Measurements from ENCODE around the gene RAMP3. TPM values are rescaled to one million over a fixed set of nuclear protein-coding genes. Genes with fewer than 3 reads are reported as not detected.

Gene RAMP3
- total and polyA plus RNA-seq, 2 donors (not counting 1 experiment from before 2014, with no cell fraction given): not detected

GRCh38 chr7:45198986-45199385, 41.4 kb downstream of the RAMP3 start:
- H3K27ac Mint-ChIP-seq: no peak overlapping the region
- 90% methylated on average over 3 of the region's 3 CpGs for WGBS (ENCODE audit: insufficient coverage)
- H3K4me1 ChIP-seq (ENCODE audit: control insufficient read depth in 2 of 2, insufficient read depth in 2 of 2, low read length in 2 of 2): peaks cover 0 to 3% of the 10 kb centered on the region in 2 donors
- peaks cover 18% of the 10 kb centered on the region for H3K27me3 Mint-ChIP-seq
- CTCF ChIA-PET: no interaction called here
- no peak for ATAC-seq (ENCODE audit: low read depth)
- peaks cover 1% of the 10 kb centered on the region for H3K4me1 Mint-ChIP-seq
- H3K79me2 ChIP-seq (ENCODE audit: control insufficient read depth, insufficient read depth, low read length): no peaks in the 10 kb centered on the region
- H3K27ac ChIP-seq (ENCODE audit: low read length in 2 of 2): no peak overlapping the region
- no peak for TF ChIP-seq CTCF (IDR thresholded peaks at IDR 0.05)
- TF ChIP-seq EZH2 (IDR thresholded peaks at IDR 0.05; ENCODE audit: borderline replicate concordance, insufficient read depth, low read depth, low read length, poor library complexity, severe bottlenecking): no peak
- H3K36me3 ChIP-seq (replicated peaks in 1 of 2; ENCODE audit: control extremely low read depth in 1 of 2, control insufficient read depth in 1 of 2, extremely low read depth in 1 of 2, insufficient read depth in 2 of 2, low read length in 1 of 2): no peaks in the 10 kb centered on the region
- H3K27me3 ChIP-seq (replicated peaks in 1 of 4; ENCODE audit: control extremely low read depth in 1 of 4, control insufficient read depth in 3 of 4, insufficient read depth in 4 of 4, low read length in 3 of 4): peaks cover 0 to 5% (median 0%) of the 10 kb centered on the region in 4 experiments
- no peak overlapping the region for H3K4me2 ChIP-seq (replicated peaks; ENCODE audit: low read depth, low read length, poor library complexity, severe bottlenecking)
- no peak overlapping the region for H3K9ac ChIP-seq (ENCODE audit: low read length)
- H4K20me1 ChIP-seq (ENCODE audit: control insufficient read depth, insufficient read depth, low read length, poor library complexity, severe bottlenecking): no peaks in the 10 kb centered on the region
- H3K9me3 ChIP-seq (ENCODE audit: control extremely low read depth in 1 of 3, control insufficient read depth in 2 of 3, insufficient read depth in 1 of 3, low read length in 2 of 3): no peaks in the 10 kb centered on the region
- H3K9me3 Mint-ChIP-seq (ENCODE audit: insufficient read depth): no peaks in the 10 kb centered on the region
- POLR2A ChIA-PET: no interaction called here
- H3K4me3 ChIP-seq (ENCODE audit: control extremely low read depth in 1 of 5, extremely low read depth in 1 of 5, insufficient read depth in 1 of 5, low read depth in 2 of 5, low read length in 4 of 5): no peak overlapping the region
- H3K4me3 Mint-ChIP-seq: no peak overlapping the region
- no peak overlapping the region for H2AFZ ChIP-seq (ENCODE audit: insufficient read depth, low read depth, low read length, poor library complexity, severe bottlenecking)
- intact Hi-C loops (cut with micrococcal nuclease): no loop called here
- DNase-seq: no peak

DNA sequence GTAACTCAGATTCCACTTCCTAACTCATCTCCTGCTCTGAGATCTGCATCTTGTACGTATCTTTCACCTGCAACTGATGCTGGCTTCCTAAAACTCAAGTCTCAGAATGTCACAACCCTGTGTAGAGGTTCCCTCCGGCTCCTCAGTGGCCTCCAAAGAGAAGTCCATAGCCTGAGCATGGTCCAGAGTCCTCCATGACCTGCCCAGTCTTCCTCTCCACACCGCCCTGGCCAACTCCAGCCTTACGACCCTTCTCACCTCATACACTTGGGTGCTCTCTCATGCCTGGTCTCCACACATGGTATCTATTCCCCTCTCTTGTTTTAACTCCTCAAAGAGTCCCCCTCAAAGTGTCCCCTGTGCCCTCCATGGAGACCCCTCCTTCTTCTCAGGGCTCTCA, 41.9 kb downstream of the RAMP3 start:
- TF ChIP-seq EZH2 (IDR thresholded peaks at IDR 0.05; ENCODE audit: borderline replicate concordance, insufficient read depth, low read depth, low read length, poor library complexity, severe bottlenecking): no peak
- no peak for TF ChIP-seq CTCF (IDR thresholded peaks at IDR 0.05)
- H3K27me3 Mint-ChIP-seq: peaks cover 16% of the 10 kb centered on the region
- WGBS (ENCODE audit: insufficient coverage): 92% methylated on average over 4 of the region's 4 CpGs
- CTCF ChIA-PET: no interaction called here
- Histone ChIP-seq H2AFZ (ENCODE audit: insufficient read depth, low read depth, low read length, poor library complexity, severe bottlenecking) (no peak overlapping the region), H3K4me1 (ENCODE audit: control insufficient read depth in 2 of 2, insufficient read depth in 2 of 2, low read length in 2 of 2) (peaks cover 0 to 7% of the 10 kb centered on the region in 2 donors), H3K4me2 (replicated peaks; ENCODE audit: low read depth, low read length, poor library complexity, severe bottlenecking) (no peak overlapping the region), H3K4me3 (ENCODE audit: control extremely low read depth in 1 of 5, extremely low read depth in 1 of 5, insufficient read depth in 1 of 5, low read depth in 2 of 5, low read length in 4 of 5) (no peak overlapping the region), H3K79me2 (ENCODE audit: control insufficient read depth, insufficient read depth, low read length) (no peaks in the 10 kb centered on the region), H3K9ac (ENCODE audit: low read length) (no peak overlapping the region), H3K9me3 (ENCODE audit: control extremely low read depth in 1 of 3, control insufficient read depth in 2 of 3, insufficient read depth in 1 of 3, low read length in 2 of 3) (no peaks in the 10 kb centered on the region), H3K27ac (ENCODE audit: low read length in 2 of 2) (no peak overlapping the region), H3K36me3 (replicated peaks in 1 of 2; ENCODE audit: control extremely low read depth in 1 of 2, control insufficient read depth in 1 of 2, extremely low read depth in 1 of 2, insufficient read depth in 2 of 2, low read length in 1 of 2) (no peaks in the 10 kb centered on the region), H3K27me3 (replicated peaks in 1 of 4; ENCODE audit: control extremely low read depth in 1 of 4, control insufficient read depth in 3 of 4, insufficient read depth in 4 of 4, low read length in 3 of 4) (peaks cover 0 to 5% (median 0%) of the 10 kb centered on the region in 4 experiments), H4K20me1 (ENCODE audit: control insufficient read depth, insufficient read depth, low read length, poor library complexity, severe bottlenecking) (no peaks in the 10 kb centered on the region)
- H3K9me3 Mint-ChIP-seq (ENCODE audit: insufficient read depth): no peaks in the 10 kb centered on the region
- ATAC-seq (ENCODE audit: low read depth) (no peak), DNase-seq (no peak)
- intact Hi-C loops (cut with micrococcal nuclease): no loop called here
- H3K27ac Mint-ChIP-seq: no peak overlapping the region
- POLR2A ChIA-PET: no interaction called here
- H3K4me3 Mint-ChIP-seq: no peak overlapping the region
- H3K4me1 Mint-ChIP-seq: peaks cover 5% of the 10 kb centered on the region

Measured in B cell (primary cell).